OCI-LY1 (cell line): ENCODE results near the gene PSAPL1.

Source experiments
- H2AFZ ChIP-seq: fragments of 200-600 bp; sonication (generic), shearing (Covaris generic); 2 replicates; pipeline ENCODE4 v1.6.0; 2014; ENCODE audit warnings: antibody characterized with exemption, mild to moderate bottlenecking, low read length
- H3F3A ChIP-seq: fragments of 200-600 bp; sonication (generic), shearing (Covaris generic); 2 replicates; pipeline ENCODE4 v1.6.0; 2014; ENCODE audit warnings: mild to moderate bottlenecking, antibody characterized with exemption, low read length, moderate library complexity; ENCODE audit not compliant: insufficient read depth
- H3K27ac ChIP-seq: fragments of 200-600 bp; sonication (generic); 2 replicates; pipeline ENCODE4 v1.5.1; 2014; ENCODE audit warnings: low read length, mixed run types, mild to moderate bottlenecking, low read depth; ENCODE audit not compliant: poor library complexity, severe bottlenecking
- H3K27me3 ChIP-seq: fragments of 200-600 bp; sonication (generic); 2 replicates; pipeline ENCODE4 v1.6.0; 2014; ENCODE audit warnings: antibody characterized with exemption, mild to moderate bottlenecking, low read length, moderate library complexity; ENCODE audit not compliant: insufficient read depth
- H3K36me3 ChIP-seq: fragments of 200-600 bp; sonication (generic); 2 replicates; pipeline ENCODE4 v1.6.1; 2014; ENCODE audit warnings: mild to moderate bottlenecking, antibody characterized with exemption, low read length, moderate library complexity, mixed read lengths; ENCODE audit not compliant: insufficient read depth
- H3K4me1 ChIP-seq: fragments of 200-600 bp; sonication (generic); 2 replicates; pipeline ENCODE4 v1.5.1; 2014; ENCODE audit warnings: mild to moderate bottlenecking, low read length, moderate library complexity; ENCODE audit not compliant: insufficient read depth, severe bottlenecking
- H3K4me2 ChIP-seq: fragments of 200-600 bp; sonication (generic), shearing (Covaris generic); 2 replicates; pipeline ENCODE4 v1.6.1; 2014; ENCODE audit warnings: low read length
- H3K4me3 ChIP-seq: fragments of 200-600 bp; sonication (generic); 2 replicates; pipeline ENCODE4 v1.5.1; 2014; ENCODE audit warnings: low read length, low read depth, mild to moderate bottlenecking, mixed read lengths; ENCODE audit not compliant: poor library complexity, severe bottlenecking
- H3K79me2 ChIP-seq: fragments of 200-600 bp; shearing (Covaris generic); 2 replicates; pipeline ENCODE4 v1.6.1; 2016; ENCODE audit warnings: mixed run types, low read length, mixed read lengths; ENCODE audit not compliant: insufficient read depth
- H3K9ac ChIP-seq: fragments of 200-600 bp; sonication (generic), shearing (Covaris generic); 2 replicates; pipeline ENCODE4 v1.6.1; 2014; ENCODE audit warnings: mild to moderate bottlenecking, low read length, mixed read lengths
- H3K9me2 ChIP-seq: fragments of 200-600 bp; sonication (generic), shearing (Covaris generic); 2 replicates; pipeline ENCODE4 v1.6.1; 2014; ENCODE audit warnings: low read depth, mild to moderate bottlenecking, low read length, mixed read lengths
- H3K9me3 ChIP-seq: fragments of 200-600 bp; shearing (Covaris generic); 2 replicates; pipeline ENCODE4 v1.6.1; 2014; ENCODE audit warnings: low read length, mixed read lengths
- H4K20me1 ChIP-seq: fragments of 200-600 bp; sonication (generic), shearing (Covaris generic); 2 replicates; pipeline ENCODE4 v1.6.0; 2016; ENCODE audit warnings: mild to moderate bottlenecking, low read length; ENCODE audit not compliant: insufficient read depth
- CTCF ChIP-seq: fragments of 200-600 bp; sonication (generic), shearing (Covaris generic); IDR thresholded peaks from 2 replicates; pipeline ENCODE4 v1.5.1; 2017; ENCODE audit warnings: mild to moderate bottlenecking, antibody characterized with exemption, low read length, moderate library complexity, mixed read lengths
- EZH2 ChIP-seq: fragments of 200-600 bp; sonication (generic), shearing (Covaris generic); IDR thresholded peaks from 2 replicates; pipeline ENCODE4 v1.8.0; 2017; ENCODE audit warnings: borderline replicate concordance, mixed run types, mild to moderate bottlenecking, antibody characterized with exemption, low read length, moderate library complexity, mixed read lengths

PSAPL1 gene

GRCh38 chr4:7381890-7382633 lies 52.7 kb downstream of the PSAPL1 start:
- Histone ChIP-seq H3F3A (no peaks in the 10 kb centered on the region), H3K4me3 (no peak overlapping the region), H3K9me2 (no peaks in the 10 kb centered on the region), H3K27ac (no peak overlapping the region), H3K9ac (no peak overlapping the region), H3K4me2 (no peak overlapping the region), H3K9me3 (no peaks in the 10 kb centered on the region), H3K36me3 (no peaks in the 10 kb centered on the region), H3K79me2 (no peaks in the 10 kb centered on the region), H3K4me1 (no peaks in the 10 kb centered on the region), H2AFZ (no peak overlapping the region), H3K27me3 (no peaks in the 10 kb centered on the region; the same call in 1 of the 2 replicates), H4K20me1 (no peaks in the 10 kb centered on the region)
- TF ChIP-seq EZH2 (no peak), CTCF (no peak)

- Histone ChIP-seq H3K27ac (no peak overlapping the region), H3K9ac (no peak overlapping the region)
These were observed 53.4 kb downstream of the PSAPL1 start for GRCh38 chr4:7381221-7381889.

More at GRCh38 chr4:7381221-7381889, 53.4 kb downstream of the PSAPL1 start:
- Histone ChIP-seq H3K9me3 (no peaks in the 10 kb centered on the region), H3K4me3 (no peak overlapping the region), H3K4me2 (no peak overlapping the region), H3K4me1 (no peaks in the 10 kb centered on the region), H3K27me3 (no peaks in the 10 kb centered on the region; the same call in 1 of the 2 replicates), H4K20me1 (no peaks in the 10 kb centered on the region), H2AFZ (no peak overlapping the region), H3F3A (no peaks in the 10 kb centered on the region), H3K36me3 (no peaks in the 10 kb centered on the region), H3K9me2 (no peaks in the 10 kb centered on the region), H3K79me2 (no peaks in the 10 kb centered on the region)
- TF ChIP-seq CTCF (no peak), EZH2 (no peak)
